ENCODE measurements around the gene ZFC3H1. TPM values are rescaled to one million over a fixed set of nuclear protein-coding genes. Genes with fewer than 3 reads are reported as not detected.

Gene ZFC3H1
- total and polyA plus RNA-seq, 2 donors (not counting 3 experiments of a cell fraction or from before 2014, with no cell fraction given), result 23.6 to 60.4 TPM

GRCh38 chr12:71638499-71638898 is 25.1 kb downstream of the ZFC3H1 start:
- peaks cover 15% of the 10 kb centered on the region for H3K79me2 ChIP-seq (ENCODE audit: control insufficient read depth, insufficient read depth, low read length)
- H3K9me3 ChIP-seq (replicated peaks; ENCODE audit: control insufficient read depth, insufficient read depth, low read length), result no peaks in the 10 kb centered on the region
- no peak overlapping the region for H3K9ac ChIP-seq (replicated peaks; ENCODE audit: extremely low read depth, insufficient read depth, low read length)
- H4K20me1 ChIP-seq (replicated peaks; ENCODE audit: control insufficient read depth, extremely low read depth, insufficient read depth, low read length), result no peaks in the 10 kb centered on the region
- H3K4me3 ChIP-seq (replicated peaks in 1 of 3; ENCODE audit: insufficient read depth in 1 of 3, low read depth in 1 of 3, low read length in 3 of 3), result no peak overlapping the region
- no peaks in the 10 kb centered on the region for H3K4me1 ChIP-seq (ENCODE audit: control insufficient read depth, extremely low read depth, insufficient read depth, low read length)
- H3K9me1 ChIP-seq (replicated peaks; ENCODE audit: control insufficient read depth, extremely low read depth, insufficient read depth, low read length), result no peaks in the 10 kb centered on the region
- no peak overlapping the region for H3K4me2 ChIP-seq (ENCODE audit: insufficient read depth, low read length)
- no peak overlapping the region for H2AFZ ChIP-seq (ENCODE audit: low read depth, low read length)
- ChIA-PET POLR2A (interaction anchor here (0.7 kb wide), 1 partner anchor 25 kb away, joined by 3 read pairs; the partner anchor contains the start of genes THAP2 and ZFC3H1), CTCF (interaction anchor here (1.4 to 5.2 kb wide), 4 partner anchors 9 to 109 kb away, joined by 3 to 77 read pairs (median 36); partner anchors contain the start of genes THAP2 and ZFC3H1)
- intact Hi-C loops (cut with micrococcal nuclease) (loop anchor here (2.0 to 10.0 kb wide), 2 partner anchors 24 to 904 kb away; partner anchors contain the start of gene ZFC3H1), dilution Hi-C loops (cut with MboI; ENCODE audit: extremely low pct_ligation_motif_present, low sequenced_read_pairs) (no loop called here)
- no TSS peak for BruUV-seq (replicated peaks)
- H3K36me3 ChIP-seq (ENCODE audit: control insufficient read depth in 2 of 2, extremely low read depth in 1 of 2, insufficient read depth in 2 of 2, low read length in 2 of 2), result peaks cover 14 to 36% of the 10 kb centered on the region in 2 experiments
- no peak for FAIRE-seq
- no peak for TF ChIP-seq JUN (IDR thresholded peaks at IDR 0.05; ENCODE audit: borderline replicate concordance, insufficient read depth, insufficient read length, low read depth)
- no peak for TF ChIP-seq MAX (IDR thresholded peaks at IDR 0.05; ENCODE audit: insufficient read depth, insufficient read length)
- no peak for TF ChIP-seq EZH2 (IDR thresholded peaks at IDR 0.05; ENCODE audit: borderline replicate concordance, low read depth, low read length, severe bottlenecking)
- no peak for TF ChIP-seq CTCF (IDR thresholded peaks at IDR 0.05; ENCODE audit: extremely low read depth in 1 of 2, insufficient read depth in 1 of 2, low read depth in 1 of 2, low read length in 2 of 2)
- TF ChIP-seq POLR2AphosphoS5 (IDR thresholded peaks at IDR 0.05; ENCODE audit: insufficient read depth, low read depth, low read length), result no peak
- no peak for TF ChIP-seq POLR2A (IDR thresholded peaks at IDR 0.05; ENCODE audit: low read depth, low read length)
- no peaks in the 10 kb centered on the region for H3K27me3 ChIP-seq (ENCODE audit: control insufficient read depth in 2 of 2, insufficient read depth in 2 of 2, low read length in 2 of 2)
- no peak for DNase-seq (ENCODE audit: low read depth, low spot score)
- no peak overlapping the region for H3K27ac ChIP-seq (ENCODE audit: insufficient read depth, low read depth, low read length)
